Measurements from ENCODE around the gene CATSPERD.

Gene CATSPERD, protein sequence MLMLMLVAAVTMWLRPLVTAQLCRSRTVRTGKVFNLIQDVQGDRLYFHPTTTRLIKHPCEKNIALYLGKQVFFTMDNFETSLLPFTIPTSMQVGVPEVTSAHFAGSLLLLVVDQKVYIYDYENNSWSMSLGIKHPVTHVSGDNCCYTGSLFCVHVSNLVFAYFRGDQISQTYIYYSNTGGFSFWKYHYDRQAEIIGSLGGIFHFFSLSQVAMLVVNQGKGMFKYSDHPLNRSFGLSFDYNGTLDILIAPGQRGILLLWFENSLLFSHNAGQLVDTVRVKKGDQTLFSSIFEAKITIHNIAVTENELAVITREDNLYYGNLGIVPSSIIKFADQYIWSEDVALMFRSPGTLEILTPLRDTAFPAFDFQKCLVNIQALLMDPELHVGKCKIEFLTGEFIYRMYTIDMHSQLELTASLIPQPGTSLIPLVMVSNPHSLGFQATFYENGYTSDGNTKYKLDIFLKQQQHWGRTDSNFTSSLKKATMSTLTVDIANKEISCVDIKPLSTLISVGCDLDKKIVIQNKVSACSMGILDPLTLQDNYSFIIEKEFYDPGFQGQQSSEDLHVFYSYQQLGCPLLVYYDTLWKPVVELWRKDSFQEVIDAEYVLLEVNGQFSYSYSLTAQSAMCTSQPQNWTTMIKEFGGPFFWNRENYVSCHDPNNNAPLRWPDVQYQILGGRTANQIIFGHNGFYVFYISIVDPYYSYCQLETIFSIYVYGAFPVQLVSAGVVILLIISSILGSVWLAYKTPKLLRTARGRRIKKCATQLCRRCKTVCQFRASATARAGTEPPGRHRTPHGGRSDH

DNA sequence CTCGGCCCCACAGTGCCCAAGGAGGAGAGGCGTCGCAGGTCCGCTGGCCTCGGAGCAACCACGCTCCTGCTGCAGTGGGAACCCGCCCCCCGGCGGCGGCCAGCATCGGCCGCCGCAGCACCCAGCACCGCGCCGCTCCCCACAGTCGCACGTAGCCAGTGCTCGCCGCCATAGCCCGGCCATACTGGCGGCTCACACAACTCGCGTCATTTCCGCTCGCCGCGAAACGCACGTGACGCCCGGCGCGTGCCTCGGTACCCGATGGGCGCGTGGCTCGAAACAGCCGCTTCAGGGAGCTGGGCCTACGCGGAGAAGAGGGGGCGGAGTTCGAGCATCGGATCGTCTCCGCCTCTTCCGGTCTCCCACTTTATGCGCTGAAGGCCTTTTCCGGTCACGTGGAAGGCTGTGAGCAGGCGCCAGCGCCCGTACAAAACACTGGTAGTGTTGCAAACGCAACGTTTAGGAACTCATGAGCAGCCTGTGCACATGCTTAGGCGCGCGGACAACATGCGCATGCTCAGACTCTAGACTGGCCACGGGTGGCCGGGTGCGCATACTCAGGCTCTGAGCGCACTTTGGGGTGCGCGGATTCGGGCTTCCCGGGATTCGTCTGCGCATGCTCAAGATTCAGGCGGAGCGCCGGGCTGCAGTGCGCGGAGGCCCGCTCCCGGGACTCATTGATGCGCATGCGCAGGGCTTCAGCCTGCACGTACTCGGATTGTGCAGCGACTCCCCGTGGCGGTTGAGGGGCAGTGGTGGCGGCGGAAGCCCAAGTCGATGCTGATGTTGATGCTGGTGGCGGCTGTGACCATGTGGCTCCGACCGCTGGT is at the start of gene CATSPERD, which contains the start of gene LONP1:
Gene CATSPERD (plus strand): TSS at position 677 of the 830 bp plus-strand sequence. CDS start 101 bp downstream, at position 778.
Gene LONP1 (minus strand): TSS at position 186 of the 830 bp plus-strand sequence. CDS start 14 bp downstream, at position 172.
- peak; percentile 100 for DNase-seq (ENCODE audit: low spot score)
- in situ Hi-C loops (cut with MboI; ENCODE audit: low sequenced_read_pairs, unreplicated experiment) = no loop called here
- TF ChIP-seq, protein P1, sequence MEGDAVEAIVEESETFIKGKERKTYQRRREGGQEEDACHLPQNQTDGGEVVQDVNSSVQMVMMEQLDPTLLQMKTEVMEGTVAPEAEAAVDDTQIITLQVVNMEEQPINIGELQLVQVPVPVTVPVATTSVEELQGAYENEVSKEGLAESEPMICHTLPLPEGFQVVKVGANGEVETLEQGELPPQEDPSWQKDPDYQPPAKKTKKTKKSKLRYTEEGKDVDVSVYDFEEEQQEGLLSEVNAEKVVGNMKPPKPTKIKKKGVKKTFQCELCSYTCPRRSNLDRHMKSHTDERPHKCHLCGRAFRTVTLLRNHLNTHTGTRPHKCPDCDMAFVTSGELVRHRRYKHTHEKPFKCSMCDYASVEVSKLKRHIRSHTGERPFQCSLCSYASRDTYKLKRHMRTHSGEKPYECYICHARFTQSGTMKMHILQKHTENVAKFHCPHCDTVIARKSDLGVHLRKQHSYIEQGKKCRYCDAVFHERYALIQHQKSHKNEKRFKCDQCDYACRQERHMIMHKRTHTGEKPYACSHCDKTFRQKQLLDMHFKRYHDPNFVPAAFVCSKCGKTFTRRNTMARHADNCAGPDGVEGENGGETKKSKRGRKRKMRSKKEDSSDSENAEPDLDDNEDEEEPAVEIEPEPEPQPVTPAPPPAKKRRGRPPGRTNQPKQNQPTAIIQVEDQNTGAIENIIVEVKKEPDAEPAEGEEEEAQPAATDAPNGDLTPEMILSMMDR (IDR thresholded peaks at IDR 0.05; ENCODE audit: borderline replicate concordance, control extremely low read depth, extremely low read depth, insufficient read depth, missing control alignments) = peak; percentile 92

DNA sequence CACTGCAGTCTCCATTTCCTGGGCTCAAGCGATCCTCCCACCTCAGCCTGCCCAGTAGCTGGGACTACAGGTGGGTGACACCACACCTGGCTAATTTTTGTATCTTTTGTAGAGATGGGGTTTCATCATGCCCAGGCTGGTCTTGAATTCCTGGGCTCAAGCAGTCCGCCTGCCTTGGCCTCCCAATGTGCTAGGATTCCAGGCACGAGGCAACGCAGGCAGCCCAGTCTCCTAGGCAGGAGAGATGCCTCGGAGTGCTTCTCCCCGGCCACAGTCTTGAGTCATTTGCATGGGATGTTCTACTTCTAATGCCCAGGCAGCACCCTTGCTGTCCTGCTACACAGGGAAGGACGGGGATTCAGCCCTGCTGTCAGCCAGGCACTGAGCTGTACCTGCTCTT is 48.8 kb upstream of the CATSPERD start:
- DNase-seq (ENCODE audit: low spot score) = no peak
- in situ Hi-C loops (cut with MboI; ENCODE audit: low sequenced_read_pairs, unreplicated experiment) = no loop called here
- TF ChIP-seq, protein P1 (IDR thresholded peaks at IDR 0.05; ENCODE audit: borderline replicate concordance, control extremely low read depth, extremely low read depth, insufficient read depth, missing control alignments) = no peak

DNA sequence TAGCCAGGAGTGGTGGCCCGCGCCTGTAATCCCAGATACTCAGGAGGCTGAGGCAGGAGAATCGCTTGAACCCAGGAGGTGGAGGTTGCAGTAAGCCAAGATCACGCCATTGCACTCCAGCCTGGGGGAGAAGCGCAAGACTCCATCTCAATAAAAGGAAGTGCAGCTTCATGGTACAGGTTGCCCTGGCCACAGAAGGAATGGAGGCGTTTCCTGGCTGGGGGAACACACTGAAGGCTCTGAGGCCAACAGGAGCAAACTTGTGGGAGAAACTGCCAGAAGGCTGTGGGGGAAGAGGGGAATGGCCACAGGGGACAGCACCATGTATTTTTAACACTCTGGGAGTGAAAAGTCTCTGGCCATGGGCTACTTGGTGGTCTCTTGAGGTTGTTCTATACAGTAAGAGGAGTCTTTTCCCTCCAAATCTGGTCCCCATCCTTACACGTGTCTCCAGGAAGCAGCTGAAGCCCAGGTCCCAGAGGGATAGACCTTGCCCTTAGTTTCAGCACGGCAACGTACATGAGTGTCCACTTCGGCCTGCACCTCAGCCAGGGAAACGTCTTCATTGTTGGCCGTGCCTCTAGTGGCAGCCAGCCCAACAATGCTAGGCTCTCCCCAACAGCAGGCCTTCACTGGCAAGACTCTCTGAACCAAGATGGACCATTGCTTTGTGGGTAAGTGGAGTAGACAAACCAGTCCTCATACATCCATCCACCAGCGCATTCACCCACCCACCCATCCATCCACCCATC is 47.6 kb upstream of the CATSPERD start:
- in situ Hi-C loops (cut with MboI; ENCODE audit: low sequenced_read_pairs, unreplicated experiment) = no loop called here
- no peak for DNase-seq (ENCODE audit: low spot score)
- TF ChIP-seq, protein P1 (IDR thresholded peaks at IDR 0.05; ENCODE audit: borderline replicate concordance, control extremely low read depth, extremely low read depth, insufficient read depth, missing control alignments) = no peak

DNA sequence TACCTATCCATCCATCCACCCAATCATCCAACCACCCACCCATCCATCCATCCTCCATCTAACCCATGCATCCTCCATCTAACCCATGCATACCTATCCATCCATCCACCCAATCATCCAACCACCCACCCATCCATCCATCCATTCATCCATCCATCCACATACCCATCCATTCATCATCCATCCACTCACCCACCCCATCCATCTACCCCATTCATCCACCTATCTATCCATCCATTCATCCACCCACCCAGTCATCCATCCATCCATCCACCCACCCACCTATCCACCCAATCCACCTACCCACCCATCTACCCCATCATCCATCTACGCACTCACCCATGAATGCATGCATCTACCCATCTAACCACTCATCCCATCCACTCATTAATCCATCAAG is 46.7 kb upstream of the CATSPERD start:
- TF ChIP-seq, protein P1 (IDR thresholded peaks at IDR 0.05; ENCODE audit: borderline replicate concordance, control extremely low read depth, extremely low read depth, insufficient read depth, missing control alignments) = no peak
- DNase-seq (ENCODE audit: low spot score) = no peak
- in situ Hi-C loops (cut with MboI; ENCODE audit: low sequenced_read_pairs, unreplicated experiment) = no loop called here

DNA sequence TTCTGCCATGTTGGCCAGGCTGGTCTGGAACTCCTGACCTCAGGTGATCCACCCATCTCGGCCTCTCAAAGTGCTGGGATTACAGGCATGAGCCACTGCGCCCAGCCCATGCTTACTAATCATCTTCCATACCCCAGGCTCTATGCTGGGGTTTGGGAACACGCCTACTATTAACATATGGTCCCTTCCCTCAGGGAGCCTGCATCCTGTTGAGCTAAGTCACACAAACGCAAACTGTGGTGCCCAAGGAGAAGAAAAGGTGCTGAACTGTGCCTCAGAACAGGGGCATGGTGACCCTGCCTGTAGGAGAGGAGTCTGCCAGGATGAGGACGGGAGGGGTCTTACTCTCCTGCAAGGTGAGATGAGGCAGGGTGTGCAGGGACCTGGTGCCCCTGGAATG is 45.7 kb upstream of the CATSPERD start:
- no peak for DNase-seq (ENCODE audit: low spot score)
- in situ Hi-C loops (cut with MboI; ENCODE audit: low sequenced_read_pairs, unreplicated experiment) = no loop called here
- TF ChIP-seq, protein P1 (IDR thresholded peaks at IDR 0.05; ENCODE audit: borderline replicate concordance, control extremely low read depth, extremely low read depth, insufficient read depth, missing control alignments) = no peak

Data from GM13976 (cell line).